HEK293 (cell line): ENCODE results near the gene TMEM61.

ENCODE experiments used
- CTCF ChIA-PET: fragments of 350-600 bp; formaldehyde crosslinking; extraction: SDS; loops from one replicate; lab custom pipeline; 2021; ENCODE audit warnings: antibody characterized with exemption; lab: Yijun Ruan, JAX
- POLR2A ChIA-PET: fragments of 300-600 bp; formaldehyde crosslinking; extraction: SDS; loops from one replicate; lab custom pipeline; 2020; ENCODE audit warnings: antibody characterized with exemption, inconsistent platforms; lab: Yijun Ruan, JAX
- H3K27ac ChIP-seq: fragments of 200-500 bp; sonication (Bioruptor generic); 2 replicates; pipeline ENCODE4 v1.5.1; 2014; ENCODE audit warnings: low read depth, low read length, control low read depth, inconsistent platforms; ENCODE audit errors: extremely low read depth
- H3K36me3 ChIP-seq, 2 experiments: fragments of 200-500 bp in 1 of 2; sonication (Bioruptor generic) in 1 of 2; 1 replicate in 1 of 2; 2 replicates in 1 of 2; pipeline ENCODE4 v1.5.1; 2014 to 2017; ENCODE audit warnings: inconsistent platforms in 2 of 2, low read length in 2 of 2; ENCODE audit not compliant: control insufficient read depth in 2 of 2, insufficient read depth in 1 of 2
- H3K4me1 ChIP-seq: fragments of 200-500 bp; sonication (Bioruptor generic); 2 replicates; pipeline ENCODE4 v1.5.1; 2014; ENCODE audit warnings: mild to moderate bottlenecking, low read length, inconsistent platforms; ENCODE audit not compliant: control insufficient read depth, insufficient read depth
- H3K4me3 ChIP-seq: 2 replicates; pipeline ENCODE4 v1.5.1; 2011; ENCODE audit warnings: low read depth, mild to moderate bottlenecking, control low read depth, low read length, moderate library complexity
- H3K9me3 ChIP-seq: fragments of 200-500 bp; sonication (Bioruptor generic); 2 replicates; pipeline ENCODE4 v1.5.1; 2014; ENCODE audit warnings: low read depth, low read length, inconsistent platforms; ENCODE audit not compliant: control insufficient read depth, insufficient read depth
- HIC1 ChIP-seq: fragments of 450-650 bp; formaldehyde crosslinking; IDR thresholded peaks from 2 replicates; pipeline ENCODE4 v1.5.1; 2016; ENCODE audit warnings: missing biosample characterization, missing genetic modification characterization
- KLF17 ChIP-seq: fragments of 450-650 bp; formaldehyde crosslinking; IDR thresholded peaks from 2 replicates; pipeline ENCODE4 v1.5.1; 2016; ENCODE audit warnings: missing biosample characterization, missing genetic modification characterization
- TCF7L2 ChIP-seq: IDR thresholded peaks from 2 replicates; pipeline ENCODE4 v1.6.1; 2011; ENCODE audit warnings: low read depth, mild to moderate bottlenecking, inconsistent platforms, low read length, moderate library complexity, borderline replicate concordance
- YY2 ChIP-seq: fragments of 450-650 bp; formaldehyde crosslinking; IDR thresholded peaks from 2 replicates; pipeline ENCODE4 v1.5.1; 2016; ENCODE audit warnings: missing biosample characterization, missing genetic modification characterization
- ZBTB44 ChIP-seq: fragments of 450-650 bp; IDR thresholded peaks from 2 replicates; pipeline ENCODE4 v1.5.1; 2018; ENCODE audit warnings: missing biosample characterization, mild to moderate bottlenecking, missing genetic modification characterization
- ZNF121 ChIP-seq: fragments of 450-650 bp; formaldehyde crosslinking; IDR thresholded peaks from 2 replicates; pipeline ENCODE4 v1.5.1; 2016; ENCODE audit warnings: missing biosample characterization, missing genetic modification characterization
- ZNF157 ChIP-seq: fragments of 450-650 bp; formaldehyde crosslinking; IDR thresholded peaks from 2 replicates; pipeline ENCODE4 v1.5.1; 2016; ENCODE audit warnings: missing biosample characterization, missing genetic modification characterization
- ZNF2 ChIP-seq: fragments of 450-650 bp; formaldehyde crosslinking; IDR thresholded peaks from 2 replicates; pipeline ENCODE4 v1.5.1; 2016; ENCODE audit warnings: missing biosample characterization, missing genetic modification characterization
- ZNF211 ChIP-seq: fragments of 450-650 bp; formaldehyde crosslinking; IDR thresholded peaks from 2 replicates; pipeline ENCODE4 v1.5.1; 2016; ENCODE audit warnings: low read depth, missing biosample characterization, missing genetic modification characterization
- ZNF266 ChIP-seq: fragments of 450-650 bp; formaldehyde crosslinking; IDR thresholded peaks from 2 replicates; pipeline ENCODE4 v1.5.1; 2016; ENCODE audit warnings: missing biosample characterization, missing genetic modification characterization, low read depth
- ZNF362 ChIP-seq: fragments of 450-650 bp; formaldehyde crosslinking; IDR thresholded peaks from 2 replicates; pipeline ENCODE4 v1.5.1; 2016; ENCODE audit warnings: missing biosample characterization, missing genetic modification characterization
- ZNF449 ChIP-seq: fragments of 450-650 bp; formaldehyde crosslinking; IDR thresholded peaks from 2 replicates; pipeline ENCODE4 v1.5.1; 2017; ENCODE audit warnings: missing biosample characterization, mild to moderate bottlenecking, missing genetic modification characterization, moderate library complexity
- ZNF510 ChIP-seq: fragments of 450-650 bp; formaldehyde crosslinking; IDR thresholded peaks from 2 replicates; pipeline ENCODE4 v1.5.1; 2018; ENCODE audit warnings: mild to moderate bottlenecking, missing genetic modification characterization, missing biosample characterization; ENCODE audit not compliant: insufficient replicate concordance
- ZNF518A ChIP-seq: fragments of 450-650 bp; formaldehyde crosslinking; conservative IDR thresholded peaks from 2 replicates; pipeline ENCODE4 v1.5.1; 2016; ENCODE audit warnings: low read depth, missing biosample characterization, missing genetic modification characterization

Gene TMEM61

GRCh38 chr1:55000110-55001085 lies 20.0 kb downstream of the TMEM61 start:
- CTCF ChIA-PET: interaction anchor here (0.9 to 6.4 kb wide), 4 partner anchors 15 to 56 kb away, joined by 3 to 172 read pairs (median 10); no protein-coding TSS in a partner anchor
- Histone ChIP-seq H3K27ac (no peak overlapping the region), H3K36me3 (no peaks in the 10 kb centered on the region), H3K4me1 (no peaks in the 10 kb centered on the region), H3K9me3 (no peaks in the 10 kb centered on the region), H3K4me3 (no peak overlapping the region)
- POLR2A ChIA-PET: no interaction called here
- TF ChIP-seq ZNF362 (tag by site-specific recombination): no peak
- no peak for TF ChIP-seq ZBTB44 (tag by site-specific recombination)
- TF ChIP-seq ZNF510 (tag by site-specific recombination): no peak
- no peak for TF ChIP-seq ZNF157 (tag by site-specific recombination)
- no peak for TF ChIP-seq TCF7L2
- no peak for TF ChIP-seq YY2 (tag by site-specific recombination)
- TF ChIP-seq ZNF121 (tag by site-specific recombination): no peak
- no peak for TF ChIP-seq KLF17 (tag by site-specific recombination)
- TF ChIP-seq ZNF211 (tag by site-specific recombination): no peak
- no peak for TF ChIP-seq ZNF266
- TF ChIP-seq ZNF2 (tag by site-specific recombination): no peak
- no peak for TF ChIP-seq HIC1 (tag by site-specific recombination)
- TF ChIP-seq ZNF518A: no peak
- no peak for TF ChIP-seq ZNF449 (tag by site-specific recombination)
